CD4-positive, alpha-beta memory T cell (primary cell): ENCODE measurements around the gene SKIL. TPM values are rescaled to one million over a fixed set of nuclear protein-coding genes. Genes with fewer than 3 reads are reported as not detected.

ENCODE experiments used
- CTCF ChIA-PET: fragments of 350-600 bp; sonication (Branson Sonifier 250); formaldehyde crosslinking; loops from one replicate; lab custom pipeline; 2021; ENCODE audit warnings: inconsistent platforms; ENCODE audit not compliant: partially characterized antibody; lab: Charles Lee
- POLR2A ChIA-PET: fragments of 350-600 bp; sonication (Branson Sonifier 250); formaldehyde crosslinking; loops from one replicate; lab custom pipeline; 2021; ENCODE audit not compliant: partially characterized antibody; lab: Charles Lee
- DNase-seq, 5 donors: peaks; one replicate each; pipeline versions ENCODE4 v3.0.0 to v3.0.0-alpha.2; 2020 to 2022; ENCODE audit warnings: mixed read lengths in 1 of 5
- H3K27ac ChIP-seq: one replicate; pipeline ENCODE4 v1.7.0; 2013; ENCODE audit warnings: low read depth, low read length
- H3K27me3 ChIP-seq: 2 replicates; pipeline ENCODE4 v1.7.0; 2013; ENCODE audit warnings: mild to moderate bottlenecking, low read length, moderate library complexity; ENCODE audit not compliant: insufficient read depth
- H3K36me3 ChIP-seq: 2 replicates; pipeline ENCODE4 v1.7.0; 2013; ENCODE audit warnings: mild to moderate bottlenecking, low read length, moderate library complexity; ENCODE audit not compliant: insufficient read depth
- H3K4me1 ChIP-seq: 2 replicates; pipeline ENCODE4 v1.7.0; 2013; ENCODE audit warnings: mild to moderate bottlenecking, low read length, moderate library complexity; ENCODE audit not compliant: insufficient read depth
- H3K4me3 ChIP-seq, 2 donors: one replicate each; pipeline ENCODE4 v1.7.0; 2013; ENCODE audit warnings: low read length in 2 of 2, mild to moderate bottlenecking in 1 of 2
- H3K9me3 ChIP-seq, 2 donors: one replicate each; pipeline ENCODE4 v1.7.0; 2013; ENCODE audit warnings: low read length in 2 of 2, control low read depth in 1 of 2; ENCODE audit not compliant: control insufficient read depth in 1 of 2
- H3K27ac Mint-ChIP-seq, 7 donors: one replicate each; pipeline ENCODE4 v1.8.0; 2020 to 2021; ENCODE audit warnings: mixed read lengths in 7 of 7, mild to moderate bottlenecking in 6 of 7, inconsistent platforms in 3 of 7, moderate library complexity in 3 of 7
- H3K27me3 Mint-ChIP-seq, 2 donors: one replicate each; pipeline ENCODE4 v1.8.0; 2020 to 2021; ENCODE audit warnings: mixed read lengths in 2 of 2
- H3K36me3 Mint-ChIP-seq, 2 donors: one replicate each; pipeline ENCODE4 v1.8.0; 2020 to 2021; ENCODE audit warnings: mixed read lengths in 2 of 2, inconsistent platforms in 1 of 2, mild to moderate bottlenecking in 1 of 2
- H3K4me1 Mint-ChIP-seq, 4 donors: one replicate each; pipeline ENCODE4 v1.8.0; 2020 to 2021; ENCODE audit warnings: mixed read lengths in 4 of 4, mild to moderate bottlenecking in 1 of 4
- H3K4me3 Mint-ChIP-seq, 8 donors: one replicate each; pipeline ENCODE4 v1.8.0; 2020 to 2021; ENCODE audit warnings: mixed read lengths in 8 of 8, mild to moderate bottlenecking in 7 of 8, moderate library complexity in 6 of 8, inconsistent platforms in 3 of 8
- H3K9me3 Mint-ChIP-seq, 8 donors: one replicate each; pipeline ENCODE4 v1.8.0; 2020 to 2021; ENCODE audit warnings: mixed read lengths in 8 of 8, mild to moderate bottlenecking in 5 of 8, inconsistent platforms in 3 of 8, moderate library complexity in 1 of 8
- intact Hi-C: fragments of 100-400 bp; cut with micrococcal nuclease; formaldehyde crosslinking; loops from one replicate; pipeline ENCODE4 v1.15.1; 2023
- microRNA-seq: library from miRNA; unstranded; fragments of <30 nt; microRNA quantifications from one replicate; pipeline ENCODE4 v1.2.0, GENCODE V29; 2021; ENCODE audit warnings: borderline replicate concordance, borderline number of aligned reads, borderline microRNAs expressed, mixed read lengths
- polyA plus RNA-seq, 2 donors: library from polyadenylated mRNA; unstranded; fragments of 300-500 nt; fragmentation: Illumina TruSeq; gene quantifications; one replicate each; pipeline ENCODE4 v1.2.3, GENCODE V29; 2021
- total RNA-seq, 2 experiments: library from RNA; stranded (reverse); gene quantifications; one replicate each; pipeline ENCODE4 v1.2.3, GENCODE V29; 2021

Gene SKIL
- total and polyA plus RNA-seq, 4 experiments from 2014 or later, result 2.5 to 60.4 (median 31.8) TPM

GRCh38 chr3:170443457-170443856 lies 85.9 kb downstream of the SKIL start:
- H3K4me3 ChIP-seq, result no peak overlapping the region
- no peaks in the 10 kb centered on the region for H3K9me3 ChIP-seq
- Mint-ChIP-seq H3K9me3 (no peaks in the 10 kb centered on the region), H3K36me3 (no peaks in the 10 kb centered on the region), H3K27ac (no peak overlapping the region), H3K4me1 (no peaks in the 10 kb centered on the region), H3K27me3 (peaks cover 14 to 15% of the 10 kb centered on the region in 2 donors), H3K4me3 (no peak overlapping the region)
- no peaks in the 10 kb centered on the region for H3K36me3 ChIP-seq
- DNase-seq, result no peak
- H3K27ac ChIP-seq, result no peak overlapping the region
- intact Hi-C loops, result no loop called here
- ChIA-PET CTCF (interaction anchor here (2.2 kb wide), 1 partner anchor 30 kb away, joined by 6 read pairs; no protein-coding TSS in a partner anchor), POLR2A (no interaction called here)
- no peaks in the 10 kb centered on the region for H3K27me3 ChIP-seq
- no peaks in the 10 kb centered on the region for H3K4me1 ChIP-seq

Small RNAs within 50 kb of the gene (microRNA-seq; reads per million reads assigned to microRNA genes)
- not detected for gene MIR6828

Other genes starting within 250 kb of the SKIL start
- gene PHC3, start 176.0 kb upstream of the SKIL start, total RNA-seq, result 100 to 1,000 TPM; 168 to 173 TPM
- gene PHC3, start 176.0 kb upstream of the SKIL start, polyA plus RNA-seq, result 10 to 100 TPM; 29.2 to 64.6 TPM
- gene PRKCI, start 135.3 kb upstream of the SKIL start, total RNA-seq, result 10 to 100 TPM; 18.0 to 27.7 TPM
- gene PRKCI, start 135.3 kb upstream of the SKIL start, polyA plus RNA-seq, result 10 to 100 TPM; 16.4 to 18.5 TPM
- gene CLDN11, start 61.2 kb downstream of the SKIL start, total RNA-seq, result under 1 TPM; 0.32 to 0.33 TPM
- gene CLDN11, start 61.2 kb downstream of the SKIL start, polyA plus RNA-seq, result not detected
- not detected for gene SLC7A14, start 228.4 kb downstream of the SKIL start, total RNA-seq
- gene SLC7A14, start 228.4 kb downstream of the SKIL start, polyA plus RNA-seq, result not detected